Glutamatergic neuron (in vitro differentiated cells): ENCODE data around the gene CDKN2C. TPM values are rescaled to one million over a fixed set of nuclear protein-coding genes. Genes with fewer than 3 reads are reported as not detected.

Experiments used
- DNase-seq: peaks from one replicate; pipeline ENCODE4 v3.0.0; 2022
- H3K27ac Mint-ChIP-seq: one replicate; pipeline ENCODE4 v1.8.0; 2020; ENCODE audit warnings: mild to moderate bottlenecking, mixed read lengths, inconsistent platforms; ENCODE audit not compliant: unreplicated experiment
- H3K27me3 Mint-ChIP-seq: one replicate; pipeline ENCODE4 v1.8.0; 2020; ENCODE audit warnings: mild to moderate bottlenecking, moderate library complexity, mixed read lengths, inconsistent platforms; ENCODE audit not compliant: unreplicated experiment
- H3K36me3 Mint-ChIP-seq: one replicate; pipeline ENCODE4 v1.8.0; 2020; ENCODE audit warnings: mild to moderate bottlenecking, mixed read lengths, inconsistent platforms; ENCODE audit not compliant: unreplicated experiment
- H3K4me1 Mint-ChIP-seq: one replicate; pipeline ENCODE4 v1.8.0; 2020; ENCODE audit warnings: mild to moderate bottlenecking, low read depth, mixed read lengths, inconsistent platforms; ENCODE audit not compliant: unreplicated experiment
- H3K4me3 Mint-ChIP-seq: one replicate; pipeline ENCODE4 v1.8.0; 2020; ENCODE audit warnings: mild to moderate bottlenecking, mixed read lengths, inconsistent platforms; ENCODE audit not compliant: unreplicated experiment
- H3K9me3 Mint-ChIP-seq: one replicate; pipeline ENCODE4 v1.8.0; 2020; ENCODE audit warnings: mild to moderate bottlenecking, moderate library complexity, mixed read lengths, inconsistent platforms; ENCODE audit not compliant: unreplicated experiment
- total RNA-seq: library from RNA; stranded (reverse); fragmentation: NEBNext Ultra II Directional; extraction: Animal tissue kit (Norgen Biotek cat#: 25700); gene quantifications from one replicate; pipeline ENCODE4 v1.2.1, GENCODE V29; 2021; ENCODE audit not compliant: unreplicated experiment
- TF ChIP-seq, protein P1 (sequence below): fragments of 200-600 bp; sonication (generic); IDR thresholded peaks from one replicate; pipeline ENCODE4 v1.5.0; 2021; ENCODE audit not compliant: partially characterized antibody, unreplicated experiment

Gene CDKN2C
- total RNA-seq, 1 donor from 2014 or later = 1.3 TPM

DNA sequence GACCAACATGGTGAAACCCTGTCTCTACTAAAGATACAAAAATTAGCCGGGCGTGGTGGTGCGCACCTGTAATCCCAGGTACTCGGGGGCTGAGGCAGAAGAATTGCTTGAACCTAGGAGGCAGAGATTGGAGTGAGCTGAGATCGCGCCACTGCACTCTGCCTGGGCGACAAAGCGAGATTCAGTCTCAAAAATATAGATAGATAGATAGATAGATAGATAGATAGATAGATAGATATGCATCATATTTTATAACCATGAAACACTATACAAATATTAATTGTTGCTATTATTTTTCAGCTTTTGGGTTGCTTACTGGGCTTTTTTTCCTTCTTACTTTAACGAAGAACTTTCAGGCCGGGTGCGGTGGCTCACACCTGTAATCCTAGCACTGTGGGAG, 5.2 kb upstream of the CDKN2C start:
- Mint-ChIP-seq H3K4me1 (peaks cover 6% of the 10 kb centered on the region), H3K4me3 (no peak overlapping the region), H3K27ac (no peak overlapping the region), H3K36me3 (no peaks in the 10 kb centered on the region), H3K27me3 (peaks cover 4% of the 10 kb centered on the region), H3K9me3 (peaks cover 7% of the 10 kb centered on the region)
- TF ChIP-seq, protein P1, sequence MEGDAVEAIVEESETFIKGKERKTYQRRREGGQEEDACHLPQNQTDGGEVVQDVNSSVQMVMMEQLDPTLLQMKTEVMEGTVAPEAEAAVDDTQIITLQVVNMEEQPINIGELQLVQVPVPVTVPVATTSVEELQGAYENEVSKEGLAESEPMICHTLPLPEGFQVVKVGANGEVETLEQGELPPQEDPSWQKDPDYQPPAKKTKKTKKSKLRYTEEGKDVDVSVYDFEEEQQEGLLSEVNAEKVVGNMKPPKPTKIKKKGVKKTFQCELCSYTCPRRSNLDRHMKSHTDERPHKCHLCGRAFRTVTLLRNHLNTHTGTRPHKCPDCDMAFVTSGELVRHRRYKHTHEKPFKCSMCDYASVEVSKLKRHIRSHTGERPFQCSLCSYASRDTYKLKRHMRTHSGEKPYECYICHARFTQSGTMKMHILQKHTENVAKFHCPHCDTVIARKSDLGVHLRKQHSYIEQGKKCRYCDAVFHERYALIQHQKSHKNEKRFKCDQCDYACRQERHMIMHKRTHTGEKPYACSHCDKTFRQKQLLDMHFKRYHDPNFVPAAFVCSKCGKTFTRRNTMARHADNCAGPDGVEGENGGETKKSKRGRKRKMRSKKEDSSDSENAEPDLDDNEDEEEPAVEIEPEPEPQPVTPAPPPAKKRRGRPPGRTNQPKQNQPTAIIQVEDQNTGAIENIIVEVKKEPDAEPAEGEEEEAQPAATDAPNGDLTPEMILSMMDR = no peak
- no peak for DNase-seq

DNA sequence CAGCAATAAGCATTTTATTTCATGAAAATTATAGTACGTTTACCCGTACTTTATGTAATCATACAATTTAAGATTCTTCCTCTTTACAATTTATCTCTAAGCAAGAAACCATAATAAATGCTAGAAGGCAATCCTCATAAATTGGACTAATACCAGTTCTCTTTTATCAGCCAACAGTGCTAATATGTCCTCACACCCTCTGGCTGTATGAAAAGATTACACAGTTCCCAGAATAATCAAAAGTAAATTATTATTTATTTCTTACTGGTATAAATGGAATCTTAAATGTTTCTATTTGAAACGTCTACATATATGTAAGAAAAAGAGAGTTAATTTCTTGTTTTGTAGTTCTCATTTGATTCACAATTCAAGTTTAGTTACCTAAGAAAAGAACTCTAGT, 3.1 kb upstream of the CDKN2C start:
- TF ChIP-seq, protein P1 = no peak
- Mint-ChIP-seq H3K4me3 (no peak overlapping the region), H3K27me3 (peaks cover 10% of the 10 kb centered on the region), H3K9me3 (peaks cover 4% of the 10 kb centered on the region), H3K36me3 (no peaks in the 10 kb centered on the region), H3K4me1 (peaks cover 12% of the 10 kb centered on the region), H3K27ac (no peak overlapping the region)
- DNase-seq = no peak

DNA sequence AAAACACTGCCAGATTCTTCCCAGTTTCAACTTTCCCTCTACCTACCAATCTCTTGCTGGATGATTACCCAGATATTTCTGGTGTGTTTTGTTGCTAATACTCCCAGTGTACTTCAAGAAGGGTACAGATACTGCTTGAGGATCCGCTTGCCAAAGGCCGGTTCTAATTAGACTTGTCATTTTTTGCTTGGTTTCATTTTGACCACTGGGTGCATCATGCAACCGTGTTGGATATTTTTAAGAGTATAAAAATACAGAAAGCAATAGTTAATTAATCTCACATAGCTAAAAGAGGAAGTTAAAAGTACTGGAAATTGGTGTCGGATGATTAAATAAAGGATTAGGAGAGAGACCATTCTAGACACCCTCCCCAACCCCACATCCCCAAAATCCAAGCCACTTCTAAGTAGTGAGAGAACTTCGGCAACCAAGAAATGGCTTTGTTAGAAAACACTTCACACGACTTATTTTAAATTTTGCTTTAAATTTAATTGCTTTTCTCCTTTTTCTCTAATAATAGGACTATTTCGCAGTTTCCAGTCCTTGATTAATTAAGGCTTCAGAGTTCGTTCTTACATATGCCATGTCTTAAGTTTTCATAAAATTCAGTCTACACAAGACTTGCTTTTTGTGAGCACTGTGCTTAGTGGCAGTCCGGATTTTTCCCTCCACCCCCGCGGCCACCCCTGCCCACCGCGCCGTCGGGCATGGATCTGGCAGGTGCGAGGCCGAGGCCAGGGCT, 2.5 kb upstream of the CDKN2C start:
- Mint-ChIP-seq H3K4me3 (peak overlapping the region; percentile 96), H3K27me3 (peaks cover 10% of the 10 kb centered on the region), H3K9me3 (peaks cover 4% of the 10 kb centered on the region), H3K36me3 (no peaks in the 10 kb centered on the region), H3K27ac (no peak overlapping the region), H3K4me1 (peaks cover 12% of the 10 kb centered on the region)
- no peak for DNase-seq
- TF ChIP-seq, protein P1 = no peak

DNA sequence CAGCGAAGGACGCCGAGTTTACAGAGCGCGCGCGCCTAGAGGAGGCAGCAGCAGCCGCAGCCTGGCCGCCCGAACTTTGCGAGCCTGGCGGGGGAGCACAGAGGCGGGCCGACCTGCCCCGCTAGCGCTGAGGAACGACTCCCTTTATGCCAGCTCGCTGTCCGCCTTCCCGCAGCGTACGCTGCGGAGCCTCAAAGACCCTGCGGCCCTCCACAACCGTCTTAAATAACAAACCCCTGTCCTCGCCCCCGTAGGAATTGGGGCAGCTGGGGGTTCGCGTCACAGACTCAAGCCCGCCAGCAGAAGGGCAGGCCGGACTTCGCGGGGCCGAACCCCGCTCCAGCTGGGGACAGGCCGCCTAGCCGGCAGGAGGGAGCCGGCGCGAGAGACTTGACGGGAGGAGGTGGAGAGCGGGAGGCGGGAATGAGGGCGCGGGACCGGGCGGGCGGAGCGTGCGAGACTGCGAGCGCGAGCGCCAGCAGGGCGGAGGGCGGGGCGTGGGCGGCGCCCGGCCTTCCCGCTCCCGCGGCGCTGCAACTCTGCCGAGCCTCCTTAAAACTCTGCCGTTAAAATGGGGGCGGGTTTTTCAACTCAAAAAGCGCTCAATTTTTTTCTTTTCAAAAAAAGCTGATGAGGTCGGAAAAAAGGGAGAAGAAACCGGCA, 1.8 kb upstream of the CDKN2C start:
- TF ChIP-seq, protein P1 = no peak
- peak; percentile 82 for DNase-seq
- H3K9me3 Mint-ChIP-seq = peaks cover 4% of the 10 kb centered on the region
- no peaks in the 10 kb centered on the region for H3K36me3 Mint-ChIP-seq
- peak overlapping the region; percentile 44 for H3K27ac Mint-ChIP-seq
- peak overlapping the region; percentile 96 for H3K4me3 Mint-ChIP-seq
- peaks cover 10% of the 10 kb centered on the region for H3K27me3 Mint-ChIP-seq
- H3K4me1 Mint-ChIP-seq = peaks cover 12% of the 10 kb centered on the region

DNA sequence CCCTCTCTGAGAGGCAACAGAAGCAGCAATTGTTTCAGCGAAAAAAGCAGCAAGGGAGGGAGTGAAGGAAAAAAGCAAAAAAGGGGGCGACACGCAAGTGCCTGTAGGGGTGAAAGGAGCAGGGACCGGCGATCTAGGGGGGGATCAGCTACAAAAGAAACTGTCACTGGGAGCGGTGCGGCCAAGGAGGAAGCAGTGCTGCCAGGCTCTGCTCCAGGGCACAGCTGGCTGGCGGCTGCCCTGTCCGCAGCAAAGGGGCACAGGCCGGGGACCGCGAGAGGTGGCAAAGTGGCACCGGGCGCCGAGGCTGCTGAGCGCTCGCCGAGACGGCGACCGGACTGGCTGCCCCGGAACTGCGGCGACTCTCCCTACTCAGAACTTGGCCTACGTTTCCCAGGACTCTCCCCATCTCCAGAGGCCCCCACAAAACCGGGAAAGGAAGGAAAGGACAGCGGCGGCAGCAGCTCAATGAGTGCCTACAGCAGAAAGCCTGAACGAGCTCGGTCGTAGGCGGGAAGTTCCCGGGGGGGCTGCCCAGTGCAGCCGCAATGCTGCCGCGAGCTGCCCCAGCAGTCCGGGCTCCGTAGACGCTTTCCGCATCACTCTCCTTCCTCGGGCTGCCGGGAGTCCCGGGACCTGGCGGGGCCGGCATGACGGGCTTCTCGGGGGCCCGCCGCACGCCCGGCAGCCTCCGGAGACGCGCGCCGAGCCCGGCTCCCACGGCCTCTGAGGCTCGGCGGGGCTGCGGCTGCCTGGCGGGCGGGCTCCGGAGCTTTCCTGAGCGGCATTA, 1.0 kb upstream of the CDKN2C start:
- TF ChIP-seq, protein P1 = no peak
- H3K27me3 Mint-ChIP-seq = peaks cover 15% of the 10 kb centered on the region
- peak; percentile 42 for DNase-seq
- peaks cover 4% of the 10 kb centered on the region for H3K9me3 Mint-ChIP-seq
- H3K4me1 Mint-ChIP-seq = peaks cover 12% of the 10 kb centered on the region
- no peaks in the 10 kb centered on the region for H3K36me3 Mint-ChIP-seq
- peak overlapping the region; percentile 44 for H3K27ac Mint-ChIP-seq
- peak overlapping the region; percentile 97 for H3K4me3 Mint-ChIP-seq
